OCI-M2 (cell line): ENCODE results near the gene ZNF77.
"Not testable (repeated sequence)": the region's sequence is repeated elsewhere in the genome, so short reads cannot be mapped to it uniquely, and the experiment has no call there.

Experiments used
- DNase-seq: peaks from one replicate; lab custom pipeline; 2025; ENCODE audit not compliant: unreplicated experiment; lab: John Stamatoyannopoulos, UW

Gene ZNF77

DNA sequence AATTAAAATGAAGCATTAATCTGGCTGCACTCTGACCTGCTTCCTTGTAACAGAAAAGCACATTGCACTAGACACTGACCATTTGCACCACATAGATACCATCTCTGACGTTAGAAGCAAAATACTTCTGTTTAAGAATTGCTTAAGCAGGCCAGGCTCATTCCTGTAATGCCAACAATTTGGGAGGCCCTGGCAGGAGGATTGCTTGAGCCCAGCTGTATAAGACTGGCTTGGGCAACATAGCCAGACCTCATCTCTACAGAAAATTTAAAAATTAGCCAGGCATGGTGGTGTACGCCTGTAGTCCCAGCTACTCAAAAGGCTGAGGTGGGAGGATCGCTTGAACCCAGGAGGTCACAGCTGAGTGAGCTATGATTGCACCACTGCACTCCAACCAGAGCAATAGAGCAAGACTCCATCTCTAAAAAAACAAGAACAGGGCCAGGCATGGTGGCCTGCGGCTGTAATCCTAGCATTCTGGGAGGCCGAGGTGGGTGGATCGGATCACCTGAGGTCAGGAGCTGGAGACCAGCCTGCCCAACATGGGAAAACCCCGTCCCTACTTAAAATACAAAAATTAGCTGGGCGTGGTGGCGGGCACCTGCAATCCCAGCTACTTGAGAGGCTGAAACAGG is 25.5 kb upstream of the ZNF77 start:
- no peak for DNase-seq

DNA sequence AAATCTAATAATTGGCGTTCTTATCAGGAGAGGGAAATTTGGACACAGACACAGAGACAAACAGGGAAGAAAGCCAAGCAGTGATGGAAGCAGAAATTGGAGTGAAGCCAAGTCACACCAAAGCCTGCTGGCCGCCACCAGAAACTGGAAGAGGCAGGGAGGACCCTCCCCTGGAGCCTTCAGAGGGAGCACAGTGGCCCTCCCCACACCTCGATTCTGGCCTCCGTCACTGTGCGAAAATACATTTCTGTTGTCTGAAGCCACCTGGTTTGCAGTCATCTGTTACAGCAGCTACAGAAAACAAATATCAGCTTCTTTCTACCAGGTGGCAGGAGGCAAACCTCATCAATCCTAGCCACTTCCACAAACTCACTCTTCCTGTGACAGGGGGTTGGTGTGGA is 24.3 kb upstream of the ZNF77 start:
- DNase-seq, result no peak

DNA sequence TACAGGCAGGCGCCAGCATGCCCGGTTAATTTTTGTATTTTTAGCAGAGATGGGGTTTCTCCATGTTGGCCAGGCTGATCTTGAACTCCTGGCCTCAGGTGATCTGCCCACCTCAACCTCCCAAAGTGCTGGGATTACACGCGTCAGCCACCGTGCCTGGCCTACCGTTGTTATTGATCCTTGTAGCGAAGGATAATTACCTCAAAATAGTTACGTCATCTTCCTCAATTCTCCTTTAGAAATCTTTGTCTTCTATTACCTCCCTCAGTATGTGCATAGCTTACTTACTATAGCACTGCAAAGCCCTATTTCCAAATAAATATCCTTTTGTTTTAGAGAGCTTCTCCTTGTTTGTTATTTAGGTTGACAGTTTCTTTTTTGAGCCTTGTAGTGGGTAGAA is 23.2 kb upstream of the ZNF77 start:
- DNase-seq, result no peak

DNA sequence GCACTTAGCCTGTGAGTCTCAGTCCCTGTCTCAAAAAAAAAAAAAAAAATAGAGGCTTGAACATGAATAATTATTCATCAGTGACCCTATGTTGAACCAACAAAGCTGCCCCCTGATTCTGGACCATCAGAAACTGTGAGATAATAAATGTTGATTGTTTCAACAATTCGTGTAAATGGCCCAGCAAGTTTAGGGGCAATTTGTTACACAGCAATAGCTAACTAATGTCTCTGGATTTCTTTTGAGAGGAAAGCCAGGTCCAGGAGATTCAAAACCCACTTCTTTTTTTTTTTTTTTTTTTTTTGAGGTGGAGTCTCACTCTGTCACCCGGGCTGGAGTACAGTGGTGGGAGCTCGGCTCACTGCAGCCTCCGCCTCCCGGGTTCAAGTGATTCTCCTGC is 20.1 kb upstream of the ZNF77 start:
- no peak for DNase-seq

DNA sequence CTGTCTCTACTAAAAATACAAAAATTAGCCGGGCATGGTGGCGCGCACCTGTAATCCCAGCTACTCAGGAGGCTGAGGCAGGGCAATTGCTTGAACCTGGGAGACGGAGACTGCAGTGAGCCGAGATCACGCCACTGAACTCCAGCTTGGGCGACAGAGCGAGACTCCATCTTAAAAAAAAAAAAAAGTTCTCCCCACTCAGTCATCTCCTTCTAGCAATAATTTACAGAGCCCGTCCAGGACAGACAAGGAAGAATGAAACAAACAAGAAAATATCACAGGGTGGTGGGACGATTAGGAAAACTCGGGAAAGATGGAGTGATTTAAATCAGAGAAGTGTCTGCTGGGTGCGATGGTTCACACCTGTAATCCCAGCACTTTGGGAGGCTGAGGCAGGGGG is 18.9 kb upstream of the ZNF77 start:
- DNase-seq, result not testable (repeated sequence)

DNA sequence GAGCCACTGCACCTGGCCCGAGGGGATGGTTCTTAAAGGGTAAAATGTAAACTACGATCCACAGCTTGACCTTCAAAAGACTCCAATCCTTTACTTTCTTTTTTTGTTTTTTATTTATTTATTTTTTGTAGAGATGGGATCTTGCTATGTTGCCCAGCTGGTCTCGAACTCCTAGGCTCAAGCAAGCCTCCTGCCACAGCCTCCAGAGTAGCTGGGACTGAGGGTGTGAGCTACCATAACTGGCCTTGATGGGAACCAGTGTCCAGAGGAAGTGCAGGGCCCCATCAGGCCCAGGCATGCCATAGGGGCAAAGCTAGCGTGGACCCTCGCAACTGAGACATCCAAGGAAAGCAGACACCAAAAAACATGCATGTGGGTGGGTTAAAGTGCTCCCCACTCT is 18.4 kb upstream of the ZNF77 start:
- no peak for DNase-seq

DNA sequence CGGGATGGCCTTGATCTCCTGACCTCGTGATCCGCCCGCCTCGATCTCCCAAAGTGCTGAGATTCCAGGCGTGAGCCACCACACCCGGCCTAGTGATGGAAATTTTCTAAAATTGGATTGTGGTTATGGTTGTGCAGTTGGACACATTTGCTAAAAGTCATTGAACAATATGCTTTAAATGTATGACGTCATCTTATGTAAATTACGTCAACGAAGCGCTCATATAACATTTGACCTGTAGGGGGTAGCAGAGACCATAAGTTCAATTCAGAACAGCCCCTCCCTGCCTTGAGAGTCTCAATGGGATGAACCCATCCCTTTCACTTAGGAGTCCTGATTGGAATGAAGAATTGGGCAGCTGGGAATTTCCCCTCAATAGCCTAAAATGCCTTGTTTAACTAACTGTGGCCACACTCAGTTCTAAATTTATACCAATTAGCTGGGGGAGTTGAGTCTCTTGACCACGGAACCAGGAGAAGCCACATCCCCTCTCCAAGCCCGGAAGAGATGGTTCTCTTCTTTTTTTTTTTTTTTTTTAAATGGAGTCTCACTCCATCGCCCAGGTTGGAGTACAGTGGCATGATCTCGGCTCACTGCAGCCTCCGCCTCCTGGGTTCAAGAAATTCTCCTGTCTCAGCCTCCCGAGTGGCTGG is 17.4 kb upstream of the ZNF77 start:
- peak; percentile 24 for DNase-seq

DNA sequence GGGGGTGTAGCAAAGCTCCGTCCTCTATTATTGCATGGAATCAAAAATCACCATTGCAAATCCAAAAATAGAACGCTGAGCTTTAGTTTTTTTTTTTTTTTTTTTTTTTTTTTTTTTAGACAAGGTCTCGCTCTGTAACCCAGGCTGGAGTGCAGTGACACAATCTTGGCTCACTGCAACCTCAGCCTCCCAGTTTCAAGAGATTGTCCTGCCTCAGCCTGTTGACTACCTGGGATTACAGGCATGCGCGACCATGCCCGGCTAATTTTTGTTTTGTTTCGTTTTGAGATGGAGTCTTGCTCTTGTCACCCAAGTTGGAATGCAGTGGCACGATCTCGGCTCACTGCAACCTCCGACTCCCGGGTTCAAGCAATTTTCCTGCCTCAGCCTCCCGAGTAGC is 15.3 kb upstream of the ZNF77 start:
- DNase-seq, result no peak

DNA sequence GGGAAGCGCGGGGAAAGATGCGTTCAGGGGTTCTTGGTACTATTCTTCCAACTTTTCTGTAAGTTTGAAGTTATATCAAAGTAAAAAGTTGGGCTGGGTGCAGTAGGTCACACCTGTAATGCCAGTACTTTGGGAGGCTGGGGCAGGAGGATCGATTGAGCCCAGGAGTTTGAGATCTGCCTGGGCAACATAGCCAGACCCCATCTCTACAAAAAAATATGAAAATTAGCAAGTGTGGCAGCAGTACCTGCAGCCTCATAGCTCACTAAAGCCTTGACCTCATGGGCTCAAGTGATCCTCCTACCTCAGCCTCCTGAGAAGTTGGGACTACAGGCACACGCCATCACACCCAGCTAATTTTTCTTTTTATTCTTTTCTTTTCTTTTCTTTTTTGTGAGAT is 12.4 kb upstream of the ZNF77 start:
- no peak for DNase-seq

DNA sequence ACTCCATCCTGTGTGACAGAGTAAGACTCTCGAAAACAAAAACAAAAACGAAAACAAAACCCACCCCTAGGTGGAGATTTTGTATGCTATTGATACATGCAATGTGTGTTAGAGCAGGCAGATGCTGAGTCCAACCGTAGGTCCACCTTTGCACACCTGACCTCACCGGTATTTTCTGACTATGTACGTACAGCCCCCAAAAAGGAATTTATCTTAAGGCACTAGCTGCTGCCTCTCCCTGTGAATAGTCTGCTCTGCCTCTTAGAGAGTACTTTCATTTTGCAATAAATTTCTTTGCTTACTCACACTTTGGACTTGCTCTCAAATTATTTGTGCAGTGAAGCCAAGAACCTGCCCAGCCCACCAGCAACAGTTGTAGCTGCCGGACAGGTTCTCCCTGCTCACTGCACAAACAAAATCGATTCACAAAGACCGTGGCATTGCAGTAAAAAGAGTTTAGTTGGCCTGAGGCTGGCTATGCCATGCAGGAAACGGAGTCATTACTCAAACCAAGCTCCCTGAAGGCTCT is 8.2 kb upstream of the ZNF77 start:
- DNase-seq, result no peak

DNA sequence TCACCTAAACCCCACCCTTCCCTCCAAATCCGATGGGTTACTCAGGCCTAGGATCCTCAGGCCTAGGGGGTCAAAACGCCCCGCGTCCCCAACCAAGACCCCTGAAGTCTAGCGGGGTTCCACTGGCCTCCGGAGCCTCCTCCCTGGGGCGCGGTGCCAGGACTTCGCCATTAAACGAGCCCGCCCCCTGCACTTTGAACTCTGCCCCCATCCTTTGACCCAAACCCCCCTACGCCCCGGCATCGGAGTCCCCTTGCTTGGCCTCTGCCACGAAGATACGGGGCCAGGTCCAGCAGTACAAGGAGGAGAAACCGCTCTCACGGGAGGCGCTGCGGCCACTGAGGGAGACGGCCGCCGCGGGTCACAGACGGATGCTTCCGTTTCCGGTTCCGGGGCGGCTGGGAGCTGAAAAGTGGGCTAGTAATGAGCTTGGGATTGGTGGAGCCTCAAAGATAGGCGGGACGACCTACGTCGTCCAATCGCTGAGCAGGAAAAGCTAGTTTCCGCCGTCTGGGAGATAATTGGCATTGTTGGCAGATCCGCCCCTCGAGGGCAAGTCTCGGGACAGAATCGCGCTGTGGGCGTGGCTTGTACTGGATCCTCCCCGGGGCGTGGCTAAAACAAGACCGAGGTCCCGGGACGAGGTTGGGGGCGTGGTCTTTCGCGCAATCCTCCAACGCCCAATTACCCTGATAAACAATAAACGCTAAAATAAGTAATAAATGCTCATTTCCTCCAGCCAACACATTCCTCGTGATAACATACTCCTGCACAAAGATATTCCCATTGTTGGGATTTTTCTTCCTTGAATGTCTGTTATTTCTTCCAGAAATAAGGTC is 5.7 kb upstream of the ZNF77 start:
- DNase-seq, result peak; percentile 88

DNA sequence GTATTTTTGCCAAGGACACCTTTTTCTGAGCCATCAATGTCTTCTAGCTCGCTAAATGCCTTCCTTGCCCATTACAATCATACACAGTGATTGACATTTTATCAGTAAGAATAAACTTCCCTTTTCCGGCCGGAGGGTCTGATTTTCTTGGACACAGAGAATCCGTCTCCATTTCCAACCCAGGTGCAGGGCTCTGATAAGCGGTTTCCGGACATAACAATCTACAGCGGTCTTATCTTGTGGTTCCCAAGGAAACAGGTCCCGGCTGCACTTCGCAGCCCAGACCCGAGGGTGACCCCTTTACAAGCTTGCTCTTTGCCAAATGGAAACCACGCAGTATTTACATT is 5.1 kb upstream of the ZNF77 start:
- peak; percentile 69 for DNase-seq

DNA sequence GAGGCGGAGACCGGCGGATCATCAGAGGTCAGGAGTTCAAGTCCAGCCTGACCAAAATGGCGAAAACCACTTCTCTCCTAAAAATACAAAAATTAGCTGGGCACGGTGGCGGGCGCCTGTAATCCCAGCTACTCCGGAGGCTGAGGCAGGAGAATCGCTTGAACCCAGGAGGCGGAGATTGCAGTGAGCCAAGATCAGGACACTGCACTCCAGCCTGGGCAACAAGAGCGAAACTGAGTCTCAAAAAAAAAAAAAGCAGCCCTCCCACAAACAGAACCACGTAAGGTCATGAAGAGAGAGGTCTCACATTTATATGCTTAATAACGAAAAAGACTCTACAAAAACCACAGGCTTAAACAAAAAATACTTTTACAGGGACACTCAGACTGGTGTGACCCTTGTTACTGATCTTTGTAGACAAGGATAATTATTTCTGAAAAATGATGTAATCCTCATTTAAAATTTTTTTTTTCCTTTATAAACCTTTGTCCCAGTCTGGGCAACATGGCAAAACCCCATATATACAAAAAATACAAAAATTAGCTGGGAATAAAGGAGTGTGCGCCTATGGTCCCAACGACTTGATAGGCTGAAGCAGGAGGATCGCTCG is 909 bp upstream of the ZNF77 start:
- DNase-seq, result no peak

DNA sequence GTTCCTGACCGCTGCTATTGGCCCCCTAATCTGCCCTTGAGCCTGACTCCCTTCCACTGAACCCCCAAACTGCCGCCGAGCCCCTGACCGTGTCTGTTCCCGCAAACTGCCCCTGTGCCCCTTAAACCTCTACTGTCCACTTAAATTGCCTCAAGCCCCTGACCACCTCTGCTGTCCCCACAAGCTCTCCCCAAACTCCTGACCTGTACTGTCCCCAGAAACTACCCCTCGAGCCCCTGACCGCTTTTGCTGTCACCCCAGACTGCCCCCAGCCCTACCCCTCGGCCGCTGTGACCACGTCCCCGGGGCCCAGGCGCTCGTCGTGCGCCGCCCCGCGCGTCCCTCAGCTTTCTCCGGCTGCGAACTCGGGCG is 382 bp downstream of the ZNF77 start:
- DNase-seq, result no peak

DNA sequence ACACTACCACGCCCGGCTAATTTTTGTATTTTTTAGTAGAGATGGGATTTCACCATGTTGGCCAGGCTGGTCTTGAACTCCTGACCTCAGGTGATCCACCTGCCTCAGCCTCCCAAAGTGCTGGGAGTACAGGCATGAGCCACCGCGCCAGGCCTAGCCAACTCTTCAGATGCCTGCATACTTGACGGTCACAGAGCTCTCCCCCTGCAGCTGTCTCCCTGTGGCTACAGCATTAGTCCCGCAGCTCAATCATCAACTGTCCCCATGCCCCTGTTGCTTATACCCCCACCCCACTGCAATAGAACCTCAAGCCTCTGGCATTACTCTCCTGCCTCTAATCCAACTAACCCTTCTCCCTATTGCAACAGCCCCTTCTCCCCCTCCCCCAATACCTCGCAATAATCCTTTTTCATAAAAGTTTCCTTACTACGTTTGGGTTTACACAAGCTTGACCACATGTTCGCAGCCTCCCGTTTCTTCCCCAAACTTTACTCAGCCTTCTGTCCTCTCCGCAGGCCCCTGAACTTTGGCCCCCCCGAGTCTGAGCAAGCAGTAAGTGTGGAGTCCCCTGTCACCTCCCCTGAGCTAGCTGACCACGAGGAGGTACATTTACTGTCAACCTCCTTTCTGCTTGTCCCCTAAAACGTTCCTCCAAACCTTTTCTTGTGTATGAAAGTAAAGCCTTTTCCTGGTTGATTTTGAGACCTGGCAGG is 1.7 kb downstream of the ZNF77 start:
- no peak for DNase-seq

DNA sequence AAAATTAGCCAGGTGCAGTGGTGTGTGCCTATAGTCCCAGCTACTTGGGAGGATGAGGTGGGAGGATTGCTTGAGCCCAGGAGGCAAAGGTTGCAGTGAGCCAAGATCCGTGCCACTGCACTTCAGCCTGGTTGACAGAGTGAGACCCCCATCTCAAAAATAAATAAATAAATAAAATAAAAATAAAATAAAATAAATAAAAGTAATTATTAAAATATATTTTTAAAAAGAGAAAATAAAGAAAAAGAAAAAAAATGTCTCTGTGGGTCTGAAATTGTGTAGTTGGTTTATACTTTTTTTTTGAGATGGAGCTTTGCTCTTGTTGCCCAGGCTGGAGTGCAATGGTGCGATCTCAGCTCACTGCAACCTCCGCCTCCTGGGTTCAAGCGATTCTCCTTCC is 8.9 kb downstream of the ZNF77 start:
- DNase-seq, result not testable (repeated sequence)

DNA sequence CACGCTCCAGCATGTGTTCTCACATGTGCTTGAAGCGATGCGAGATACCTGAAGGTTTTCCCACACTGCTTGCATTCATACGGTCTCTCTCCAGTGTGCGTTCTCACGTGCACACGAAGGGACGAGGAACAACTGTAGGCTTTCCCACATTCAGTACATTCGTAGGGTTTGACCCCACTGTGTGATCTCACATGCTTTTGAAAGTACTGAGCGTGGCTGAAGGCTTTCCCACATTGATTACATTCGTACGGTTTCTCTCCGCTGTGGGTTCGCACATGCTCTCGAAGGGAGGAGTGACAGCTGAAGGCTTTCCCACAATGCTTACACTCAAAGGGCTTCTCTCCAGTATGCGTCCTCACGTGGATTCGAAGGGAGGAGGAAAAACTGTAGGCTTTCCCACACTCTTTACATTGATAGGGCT is 11.3 kb downstream of the ZNF77 start:
- DNase-seq, result no peak

DNA sequence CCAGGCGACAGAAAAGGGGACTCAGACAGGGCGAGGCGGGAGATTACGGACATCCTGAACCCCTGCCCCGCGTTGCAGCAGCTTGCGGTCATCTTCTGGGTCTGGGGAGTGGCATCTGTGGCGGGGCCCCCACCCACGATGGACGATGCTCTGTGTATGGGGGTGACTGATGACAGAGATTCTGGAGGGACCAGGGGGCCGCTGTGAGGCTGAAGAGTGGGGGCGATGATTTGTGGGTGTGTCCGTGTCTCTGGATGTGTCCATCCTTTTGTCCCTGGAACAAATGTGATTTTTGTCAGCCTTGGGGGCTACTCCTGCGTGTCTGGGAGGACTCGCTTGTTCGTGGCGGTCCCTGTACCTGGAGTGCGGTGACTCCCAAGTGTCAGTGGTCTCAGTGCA is 17.7 kb downstream of the ZNF77 start:
- no peak for DNase-seq

DNA sequence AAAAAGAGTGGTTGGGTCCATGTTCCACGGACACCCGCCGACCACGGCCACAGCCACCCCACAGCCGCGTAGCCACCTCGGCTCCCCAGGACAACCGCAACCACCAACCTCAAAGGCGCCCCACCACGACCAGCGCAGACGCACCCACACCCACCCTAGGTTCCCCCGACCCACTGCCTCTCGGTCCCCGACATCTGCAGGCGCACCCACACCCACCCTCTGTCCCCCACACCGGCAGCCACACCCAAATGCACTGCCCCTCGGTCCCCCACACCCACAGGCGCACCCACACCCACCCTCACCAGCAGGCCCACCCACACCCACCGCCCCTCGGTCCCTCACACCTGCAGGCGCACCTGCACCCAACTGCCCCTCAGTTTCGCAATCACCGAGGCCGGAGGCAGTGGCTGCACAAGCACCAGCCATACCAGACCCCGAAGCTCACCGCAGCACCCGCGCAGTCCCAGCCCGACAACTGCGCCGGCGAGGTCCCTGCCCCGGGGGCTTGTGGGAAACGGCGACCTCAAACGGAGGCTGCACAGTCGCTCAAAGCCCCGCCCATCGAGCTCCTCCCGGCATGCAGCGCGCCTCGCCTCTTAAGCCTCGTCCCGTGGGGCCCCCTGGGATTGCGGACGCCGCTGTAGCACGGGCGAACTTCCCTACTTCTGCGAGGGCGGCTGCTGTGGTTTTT is 18.3 kb downstream of the ZNF77 start:
- no peak for DNase-seq

DNA sequence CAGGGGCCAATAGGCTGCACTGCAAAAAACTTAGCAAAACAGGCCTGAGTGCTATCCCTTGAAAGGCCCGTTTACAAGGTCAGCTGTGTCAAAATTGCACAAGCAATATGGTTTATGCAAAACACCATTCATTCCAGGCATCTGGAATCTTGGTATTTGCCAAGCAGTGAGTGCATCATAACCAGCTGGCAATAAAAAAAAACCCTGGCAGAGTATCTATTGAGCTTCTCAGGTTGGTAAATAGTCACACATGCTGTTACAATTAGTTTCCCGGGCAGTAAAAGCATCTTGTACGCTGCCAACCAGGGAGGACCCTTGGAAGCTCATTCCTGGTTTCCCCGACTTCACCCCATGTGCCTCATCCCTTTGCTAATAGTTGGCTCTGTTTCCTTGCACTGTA is 21.3 kb downstream of the ZNF77 start:
- DNase-seq, result no peak

DNA sequence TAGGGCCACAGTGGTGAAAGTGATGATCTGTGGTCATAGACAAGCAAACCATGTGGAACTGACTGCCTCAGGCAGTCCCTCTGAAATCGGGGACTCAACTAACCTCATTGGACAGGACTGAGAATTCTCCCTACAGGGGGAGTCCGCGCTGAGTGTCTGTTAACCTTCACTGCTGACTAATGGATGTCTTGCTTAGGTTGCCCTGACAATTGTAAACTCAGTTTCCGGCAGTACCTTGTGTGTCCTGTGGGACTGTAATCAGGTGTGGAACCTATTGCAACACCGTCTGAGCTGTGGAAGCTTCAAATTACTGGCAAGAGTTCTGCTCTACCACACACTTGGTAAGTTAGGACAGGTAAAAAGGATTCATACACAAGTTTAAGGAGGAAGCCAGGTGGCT is 21.8 kb downstream of the ZNF77 start:
- DNase-seq, result no peak
